ENCODE data around the gene ATP2A1. TPM values are rescaled to one million over a fixed set of nuclear protein-coding genes. Genes with fewer than 3 reads are reported as not detected.

Gene ATP2A1
- total and polyA plus RNA-seq, 2 of the 4 experiments (the other 2 are of a cell fraction), result under 0.01 to 0.63 TPM

DNA sequence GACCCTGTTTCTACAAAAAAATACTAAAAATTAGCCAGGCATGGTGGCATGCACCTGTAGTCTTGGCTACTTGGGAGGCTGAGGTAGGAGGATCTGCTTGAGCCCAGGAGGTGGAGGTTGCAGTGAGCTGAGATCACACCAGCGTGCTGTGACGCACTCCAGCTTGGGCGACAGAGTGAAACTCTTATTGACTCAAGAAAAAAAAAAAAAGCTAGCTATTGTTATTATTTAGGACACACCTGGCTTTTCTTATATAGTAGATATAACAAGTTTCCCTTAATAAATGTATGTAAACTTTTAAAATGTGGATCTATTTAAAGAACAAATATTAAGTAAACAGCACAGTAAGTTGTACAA is 44.9 kb downstream of the ATP2A1 start:
- H2BK20ac ChIP-seq (ENCODE audit: low read depth, low read length), result no peak overlapping the region
- no peak overlapping the region for H2BK120ac ChIP-seq (ENCODE audit: low read depth, low read length)
- no TSS peak for BruUV-seq (replicated peaks)
- POLR2A ChIA-PET (ENCODE audit: unreplicated experiment), result no interaction called here
- no peak for TF ChIP-seq BHLHE40 (IDR thresholded peaks at IDR 0.05; ENCODE audit: low read depth, low read length)
- TF ChIP-seq CHD1 (IDR thresholded peaks at IDR 0.05; ENCODE audit: low read depth, low read length), result no peak
- no peak for TF ChIP-seq USF2 (IDR thresholded peaks at IDR 0.05; ENCODE audit: low read depth, low read length)
- TF ChIP-seq ELK1 (IDR thresholded peaks at IDR 0.05; ENCODE audit: borderline replicate concordance, low read depth, low read length), result no peak
- TF ChIP-seq RAD21 (IDR thresholded peaks at IDR 0.05; ENCODE audit: low read length), result no peak
- TF ChIP-seq POLR2A (IDR thresholded peaks at IDR 0.05; ENCODE audit: low read depth, low read length), result no peak
- TF ChIP-seq RFX5 (IDR thresholded peaks at IDR 0.05; ENCODE audit: low read depth, low read length), result no peak
- no peak for TF ChIP-seq MXI1 (IDR thresholded peaks at IDR 0.05; ENCODE audit: borderline replicate concordance, low read depth, low read length)
- no peak for TF ChIP-seq MAFK (IDR thresholded peaks at IDR 0.05; ENCODE audit: low read depth, low read length)
- no peak for TF ChIP-seq CEBPB (IDR thresholded peaks at IDR 0.05; ENCODE audit: low read depth, low read length)
- no peak for TF ChIP-seq RCOR1 (IDR thresholded peaks at IDR 0.05; ENCODE audit: insufficient replicate concordance, low read length)
- no peak for TF ChIP-seq NFE2L2 (IDR thresholded peaks at IDR 0.05; ENCODE audit: low read depth, low read length)
- no peak for TF ChIP-seq MAZ (IDR thresholded peaks at IDR 0.05; ENCODE audit: borderline replicate concordance, low read depth, low read length)
- TF ChIP-seq FOS (IDR thresholded peaks at IDR 0.05; ENCODE audit: low read depth, low read length), result no peak
- no peak for TF ChIP-seq CTCF (conservative IDR thresholded peaks at IDR 0.05; ENCODE audit: low read depth, low read length)
- TF ChIP-seq SMC3 (IDR thresholded peaks at IDR 0.05; ENCODE audit: low read depth, low read length), result no peak
- no peaks in the 10 kb centered on the region for H3K27me3 ChIP-seq (ENCODE audit: control insufficient read depth, insufficient read depth, low read length)
- peaks cover 0 to 13% of the 10 kb centered on the region in 2 experiments; a peak in 3 of 4 replicates for H3K79me1 ChIP-seq (ENCODE audit: low read depth in 1 of 2, low read length in 2 of 2)
- no peak overlapping the region for H3K27ac ChIP-seq (ENCODE audit: insufficient read depth, low read length)
- H2AK5ac ChIP-seq (ENCODE audit: low read depth, low read length), result no peak overlapping the region
- no peak overlapping the region for H3K4me3 ChIP-seq (ENCODE audit: insufficient read depth, low read depth, low read length)
- intact Hi-C loops (cut with micrococcal nuclease), result no loop called here
- peaks cover 9% of the 10 kb centered on the region; the same call in 1 of the 2 replicates for H4K20me1 ChIP-seq (ENCODE audit: insufficient read depth, low read length)
- no peak overlapping the region for H3K23ac ChIP-seq (ENCODE audit: low read depth, low read length)
- H3K4me2 ChIP-seq (ENCODE audit: low read depth, low read length), result no peak overlapping the region
- no peak overlapping the region for H3K14ac ChIP-seq (replicated peaks; ENCODE audit: low read depth, low read length)
- H4K5ac ChIP-seq (ENCODE audit: low read depth, low read length), result no peak overlapping the region
- ATAC-seq (ENCODE audit: low read depth), result no peak
- H2BK5ac ChIP-seq (ENCODE audit: low read depth, low read length, poor library complexity, severe bottlenecking), result no peak overlapping the region
- H2BK15ac ChIP-seq (ENCODE audit: low read depth, low read length), result no peak overlapping the region
- no CpG with 5 or more reads among the region's 3 CpGs for WGBS, 2 experiments (ENCODE audit: extremely low coverage in 2 of 2, insufficient read length in 1 of 2)
- H3K9ac ChIP-seq (ENCODE audit: low read depth, low read length), result no peak overlapping the region
- dilution Hi-C loops (cut with HindIII; ENCODE audit: low sequenced_read_pairs, unreplicated experiment), result no loop called here
- DNase-seq, result no peak
- no peak overlapping the region for H3K4ac ChIP-seq (ENCODE audit: low read depth, low read length)
- no peak overlapping the region for H2AK9ac ChIP-seq (replicated peaks; ENCODE audit: low read depth, low read length, poor library complexity)
- no peak overlapping the region for H4K91ac ChIP-seq (ENCODE audit: insufficient read depth, low read depth, low read length)
- no peak overlapping the region for H3K56ac ChIP-seq (ENCODE audit: extremely low read depth, insufficient read depth, low read length)
- H3K36me3 ChIP-seq (ENCODE audit: control insufficient read depth, insufficient read depth, low read length), result peaks cover 10% of the 10 kb centered on the region
- in situ Hi-C loops (cut with MboI; ENCODE audit: low sequenced_read_pairs), result loop anchor here (5.0 kb wide), 1 partner anchor 46 kb away; the partner anchor contains the start of gene ATP2A1
- no peaks in the 10 kb centered on the region for H3K9me3 ChIP-seq (ENCODE audit: control insufficient read depth, insufficient read depth, low read length)
- no peak overlapping the region for H2AFZ ChIP-seq (replicated peaks; ENCODE audit: low read length, poor library complexity)
- no peak overlapping the region for H4K8ac ChIP-seq (ENCODE audit: low read depth in 2 of 2, low read length in 2 of 2)
- peaks cover 2% of the 10 kb centered on the region; the same call in 1 of the 2 replicates for H3K4me1 ChIP-seq (ENCODE audit: control insufficient read depth, insufficient read depth, low read length)
- CTCF ChIA-PET, result interaction anchor here (0.5 kb wide), 1 partner anchor 15 kb away, joined by 4 read pairs; no protein-coding TSS in a partner anchor
- no peak overlapping the region for H3K18ac ChIP-seq (ENCODE audit: low read depth, low read length)
- peaks cover 7% of the 10 kb centered on the region for H3K9me1 ChIP-seq (ENCODE audit: insufficient read depth, low read length)
